Measurements from ENCODE around the gene DIPK1B. TPM values are rescaled to one million over a fixed set of nuclear protein-coding genes. Genes with fewer than 3 reads are reported as not detected.
A peak's percentile ranks its signal among the peaks of the same experiment; 100 is the strongest.

The DIPK1B gene
- total RNA-seq, 1 donor from 2014 or later, result 11.6 TPM

GRCh38 chr9:136728548-136729123 is 16.3 kb downstream of the DIPK1B start:
- DNase-seq (ENCODE audit: low spot score) (no peak), ATAC-seq (peak; percentile 48)
- intact Hi-C loops (cut with DNase I), result no loop called here

- intact Hi-C loops (cut with DNase I), result no loop called here
- ATAC-seq, result peak; percentile 7
- no peak for DNase-seq (ENCODE audit: low spot score)
Observed at GRCh38 chr9:136729144-136729543, 16.8 kb downstream of the DIPK1B start.

- no peak for ATAC-seq
- no peak for DNase-seq (ENCODE audit: low spot score)
Observed at GRCh38 chr9:136729926-136730325, 17.6 kb downstream of the DIPK1B start.

GRCh38 chr9:136732444-136733178 is 20.2 kb downstream of the DIPK1B start:
- no peak for ATAC-seq
- intact Hi-C loops (cut with DNase I), result no loop called here
- no peak for DNase-seq (ENCODE audit: low spot score)

More at GRCh38 chr9:136729926-136730325, 17.6 kb downstream of the DIPK1B start:
- intact Hi-C loops (cut with DNase I), result no loop called here

GRCh38 chr9:136733611-136734010 is 21.2 kb downstream of the DIPK1B start:
- no peak for ATAC-seq
- intact Hi-C loops (cut with DNase I), result no loop called here

GRCh38 chr9:136734837-136735496 is 22.6 kb downstream of the DIPK1B start:
- ATAC-seq (no peak), DNase-seq (ENCODE audit: low spot score) (no peak)
- intact Hi-C loops (cut with DNase I), result no loop called here

More at GRCh38 chr9:136733611-136734010, 21.2 kb downstream of the DIPK1B start:
- no peak for DNase-seq (ENCODE audit: low spot score)

- intact Hi-C loops (cut with DNase I), result no loop called here
- DNase-seq (ENCODE audit: low spot score) (no peak), ATAC-seq (no peak)
Observed at GRCh38 chr9:136735812-136736480, 23.6 kb downstream of the DIPK1B start.

- intact Hi-C loops (cut with DNase I), result no loop called here
- ATAC-seq (no peak), DNase-seq (ENCODE audit: low spot score) (no peak)
Observed at GRCh38 chr9:136738960-136739359, 26.6 kb downstream of the DIPK1B start.

- ATAC-seq (no peak), DNase-seq (ENCODE audit: low spot score) (no peak)
- intact Hi-C loops (cut with DNase I), result no loop called here
Observed at GRCh38 chr9:136739509-136739908, 27.1 kb downstream of the DIPK1B start.

- ATAC-seq (no peak), DNase-seq (ENCODE audit: low spot score) (no peak)
- intact Hi-C loops (cut with DNase I), result no loop called here
Observed at GRCh38 chr9:136740069-136740468, 27.7 kb downstream of the DIPK1B start.

GRCh38 chr9:136740491-136740890 is 28.1 kb downstream of the DIPK1B start:
- DNase-seq (ENCODE audit: low spot score) (no peak), ATAC-seq (no peak)
- intact Hi-C loops (cut with DNase I), result no loop called here

- ATAC-seq (peak; percentile 50), DNase-seq (ENCODE audit: low spot score) (no peak)
- intact Hi-C loops (cut with DNase I), result no loop called here
Observed at GRCh38 chr9:136740971-136741882, 28.9 kb downstream of the DIPK1B start.

- DNase-seq (ENCODE audit: low spot score) (no peak), ATAC-seq (peak; percentile 2)
- intact Hi-C loops (cut with DNase I), result no loop called here
Observed at GRCh38 chr9:136741883-136742571, 29.7 kb downstream of the DIPK1B start.

GRCh38 chr9:136742591-136743391 is 30.4 kb downstream of the DIPK1B start, which contains the start of gene LCN10:
Gene LCN10 (minus strand): TSS chr9:136742940. CDS start chr9:136742903, 37 bp downstream.
- no peak for DNase-seq (ENCODE audit: low spot score)
- intact Hi-C loops (cut with DNase I), result no loop called here
- ATAC-seq, result no peak

GRCh38 chr9:136743639-136744211 is 31.4 kb downstream of the DIPK1B start:
- intact Hi-C loops (cut with DNase I), result no loop called here
- no peak for DNase-seq (ENCODE audit: low spot score)
- no peak for ATAC-seq

GRCh38 chr9:136744773-136745172 is 32.4 kb downstream of the DIPK1B start:
- intact Hi-C loops (cut with DNase I), result no loop called here
- DNase-seq (ENCODE audit: low spot score) (no peak), ATAC-seq (no peak)
